PC-3 (cell line): ENCODE measurements around the gene GREM1. TPM values are rescaled to one million over a fixed set of nuclear protein-coding genes. Genes with fewer than 3 reads are reported as not detected.

Experiments used
- ATAC-seq: fragments of 200-7000 bp; cut with Tn5 transposase; 2 replicates; pipeline ENCODE4 v1.9.1; 2020; ENCODE audit warnings: mild to moderate bottlenecking, moderate library complexity
- BruUV-seq: library from RNA; stranded (reverse); fragments of 400-500 nt; replicated peaks from 2 replicates; lab custom pipeline; 2021; lab: Mats Ljungman, UMichigan
- CTCF ChIA-PET: fragments of 300-600 bp; sonication (Branson Sonifier 250); formaldehyde crosslinking; loops from one replicate; lab custom pipeline; 2022; ENCODE audit warnings: antibody characterized with exemption; lab: Charles Lee
- POLR2A ChIA-PET: fragments of 300-600 bp; sonication (Branson Sonifier 250); formaldehyde crosslinking; loops from one replicate; lab custom pipeline; 2022; ENCODE audit warnings: antibody characterized with exemption; ENCODE audit not compliant: unreplicated experiment; lab: Charles Lee
- DNase-seq: peaks from one replicate; pipeline ENCODE4 v3.0.0-alpha.2; 2015
- H2AFZ ChIP-seq: fragments of 300-600 bp; sonication (generic); 2 replicates; pipeline ENCODE4 v1.6.0; 2016; ENCODE audit warnings: antibody characterized with exemption, low read length
- H3F3A ChIP-seq: fragments of 300-600 bp; sonication (generic); one replicate; pipeline ENCODE4 v1.6.0; 2017; ENCODE audit warnings: antibody characterized with exemption, low read length, control low read depth, mild to moderate bottlenecking; ENCODE audit not compliant: unreplicated experiment
- H3K27ac ChIP-seq: fragments of 300-600 bp; sonication (generic); 2 replicates; pipeline ENCODE4 v1.5.1; 2016; ENCODE audit warnings: mild to moderate bottlenecking, low read length
- H3K27me3 ChIP-seq: fragments of 300-600 bp; sonication (generic); 2 replicates; pipeline ENCODE4 v1.6.1; 2016; ENCODE audit warnings: low read length, mixed read lengths
- H3K36me3 ChIP-seq: fragments of 300-600 bp; sonication (generic); 2 replicates; pipeline ENCODE4 v1.6.1; 2016; ENCODE audit warnings: low read depth, mixed run types, low read length, mixed read lengths
- H3K4me1 ChIP-seq: fragments of 300-600 bp; sonication (generic); 2 replicates; pipeline ENCODE4 v1.5.1; 2016; ENCODE audit warnings: low read length; ENCODE audit not compliant: insufficient read depth
- H3K4me2 ChIP-seq: fragments of 300-600 bp; sonication (generic); 2 replicates; pipeline ENCODE4 v1.6.0; 2016; ENCODE audit warnings: low read length
- H3K4me3 ChIP-seq: fragments of 300-600 bp; sonication (generic); 2 replicates; pipeline ENCODE4 v1.5.1; 2016; ENCODE audit warnings: mild to moderate bottlenecking, low read length, mixed read lengths
- H3K79me2 ChIP-seq: fragments of 300-600 bp; sonication (generic); 2 replicates; pipeline ENCODE4 v1.6.1; 2017; ENCODE audit warnings: low read length, mixed read lengths
- H3K9ac ChIP-seq: fragments of 300-600 bp; sonication (generic); 2 replicates; pipeline ENCODE4 v1.6.0; 2016; ENCODE audit warnings: mild to moderate bottlenecking, low read length
- H3K9me2 ChIP-seq: fragments of 300-600 bp; sonication (generic); replicated peaks from 2 replicates; pipeline ENCODE4 v1.6.1; 2016; ENCODE audit warnings: mixed run types, low read length, mixed read lengths
- H3K9me3 ChIP-seq: fragments of 300-600 bp; sonication (generic); 2 replicates; pipeline ENCODE4 v1.6.1; 2016; ENCODE audit warnings: low read length, mixed read lengths
- H4K20me1 ChIP-seq: fragments of 300-600 bp; sonication (generic); 2 replicates; pipeline ENCODE4 v1.6.1; 2016; ENCODE audit warnings: low read length, mixed read lengths
- EZH2 ChIP-seq: fragments of 300-600 bp; sonication (generic); IDR thresholded peaks from one replicate; pipeline ENCODE4 v1.6.1; 2017; ENCODE audit warnings: antibody characterized with exemption, mild to moderate bottlenecking, low read length; ENCODE audit not compliant: unreplicated experiment
- EZH2phosphoT487 ChIP-seq: fragments of 300-600 bp; sonication (generic); IDR thresholded peaks from 2 replicates; pipeline ENCODE4 v1.6.1; 2018; ENCODE audit warnings: mild to moderate bottlenecking, antibody characterized with exemption, low read length, borderline replicate concordance
- intact Hi-C: fragments of 100-400 bp; cut with micrococcal nuclease; formaldehyde crosslinking; loops from 2 replicates; pipeline ENCODE4 v1.9.0; 2023
- total RNA-seq: library from RNA; depleted of rRNA; stranded (reverse); fragments of >200 nt; gene quantifications from 2 replicates; pipeline ENCODE4 v1.2.3, GENCODE V29; 2014
- TF ChIP-seq, protein P1 (sequence below): fragments of 300-600 bp; sonication (generic); conservative IDR thresholded peaks from 2 replicates; pipeline ENCODE4 v1.5.1; 2017; ENCODE audit warnings: antibody characterized with exemption, low read depth, mild to moderate bottlenecking, low read length

Gene GREM1
- total RNA-seq, 1 experiment from 2014 or later: 1.6 TPM

DNA sequence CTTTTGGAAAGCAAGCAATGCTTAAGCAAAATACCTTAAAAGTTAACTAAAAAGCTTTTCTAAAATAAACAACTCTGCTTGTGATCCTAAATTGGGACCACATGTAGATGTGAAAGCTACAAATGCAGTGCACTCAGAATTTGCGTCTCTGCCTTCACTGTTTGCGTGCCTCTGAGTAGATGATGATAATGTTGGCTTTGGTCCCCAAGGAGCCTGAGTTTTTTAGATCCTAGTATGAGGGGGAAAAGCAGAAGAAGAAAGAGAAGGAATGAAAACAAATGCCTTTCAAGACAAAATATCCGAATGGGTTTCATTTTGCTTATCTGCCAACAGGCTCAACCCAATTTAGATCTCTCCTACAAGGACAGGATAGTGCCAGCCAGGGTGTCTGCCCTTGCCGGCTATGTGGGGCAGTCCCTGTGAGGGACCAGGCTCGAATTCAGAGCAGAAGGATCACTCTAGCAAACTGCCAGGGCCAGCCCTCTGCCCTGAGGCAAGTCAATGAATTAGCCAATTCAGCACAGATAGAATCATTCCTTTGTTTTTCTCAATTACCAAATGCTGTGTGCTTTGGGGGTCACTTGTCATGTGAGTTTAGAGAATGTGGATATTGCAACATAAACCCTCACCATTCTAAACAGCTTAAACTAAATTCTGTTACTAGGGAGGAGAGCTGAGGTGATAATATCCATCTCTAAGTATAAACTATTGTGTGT, 47.8 kb upstream of the GREM1 start:
- H3K79me2 ChIP-seq: no peaks in the 10 kb centered on the region
- intact Hi-C loops: no loop called here
- H3K4me1 ChIP-seq: peaks cover 7% of the 10 kb centered on the region
- no peaks in the 10 kb centered on the region for H3F3A ChIP-seq
- H3K9me3 ChIP-seq: no peaks in the 10 kb centered on the region
- TF ChIP-seq, protein P1, sequence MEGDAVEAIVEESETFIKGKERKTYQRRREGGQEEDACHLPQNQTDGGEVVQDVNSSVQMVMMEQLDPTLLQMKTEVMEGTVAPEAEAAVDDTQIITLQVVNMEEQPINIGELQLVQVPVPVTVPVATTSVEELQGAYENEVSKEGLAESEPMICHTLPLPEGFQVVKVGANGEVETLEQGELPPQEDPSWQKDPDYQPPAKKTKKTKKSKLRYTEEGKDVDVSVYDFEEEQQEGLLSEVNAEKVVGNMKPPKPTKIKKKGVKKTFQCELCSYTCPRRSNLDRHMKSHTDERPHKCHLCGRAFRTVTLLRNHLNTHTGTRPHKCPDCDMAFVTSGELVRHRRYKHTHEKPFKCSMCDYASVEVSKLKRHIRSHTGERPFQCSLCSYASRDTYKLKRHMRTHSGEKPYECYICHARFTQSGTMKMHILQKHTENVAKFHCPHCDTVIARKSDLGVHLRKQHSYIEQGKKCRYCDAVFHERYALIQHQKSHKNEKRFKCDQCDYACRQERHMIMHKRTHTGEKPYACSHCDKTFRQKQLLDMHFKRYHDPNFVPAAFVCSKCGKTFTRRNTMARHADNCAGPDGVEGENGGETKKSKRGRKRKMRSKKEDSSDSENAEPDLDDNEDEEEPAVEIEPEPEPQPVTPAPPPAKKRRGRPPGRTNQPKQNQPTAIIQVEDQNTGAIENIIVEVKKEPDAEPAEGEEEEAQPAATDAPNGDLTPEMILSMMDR: no peak
- TF ChIP-seq EZH2phosphoT487 (no peak), EZH2 (no peak)
- no peaks in the 10 kb centered on the region for H4K20me1 ChIP-seq
- no peak overlapping the region for H3K4me2 ChIP-seq
- BruUV-seq: no TSS peak
- ATAC-seq (peak; percentile 50; the same call in 1 of the 2 replicates), DNase-seq (peak; percentile 43)
- ChIA-PET POLR2A (interaction anchor here (0.6 to 0.9 kb wide), 2 partner anchors 147 to 164 kb away, joined by 7 to 9 read pairs; no protein-coding TSS in a partner anchor), CTCF (no interaction called here)
- H3K27me3 ChIP-seq: no peaks in the 10 kb centered on the region
- no peaks in the 10 kb centered on the region; the same call in 1 of the 2 replicates for H3K36me3 ChIP-seq
- H3K9me2 ChIP-seq: no peaks in the 10 kb centered on the region
- no peak overlapping the region for H2AFZ ChIP-seq
- no peak overlapping the region for H3K4me3 ChIP-seq
- H3K9ac ChIP-seq: no peak overlapping the region
- H3K27ac ChIP-seq: no peak overlapping the region

DNA sequence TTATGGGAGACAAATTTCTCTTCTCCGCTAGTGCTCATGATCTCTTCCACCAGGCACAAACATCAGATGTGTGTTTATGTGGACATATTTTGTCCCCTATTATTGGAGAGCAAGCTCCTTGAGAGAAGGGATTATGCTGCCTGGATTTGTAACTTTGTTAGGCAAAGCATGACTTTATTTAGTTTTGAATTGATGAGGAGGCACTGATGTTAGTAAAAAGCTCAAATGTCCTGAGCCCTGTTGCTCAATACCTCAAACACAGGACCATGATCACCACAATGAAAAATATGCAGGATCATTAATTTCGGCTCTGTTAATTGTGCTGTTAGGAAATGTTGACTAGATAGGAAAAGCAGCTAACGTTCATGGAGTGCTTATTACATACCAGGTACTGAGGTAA, 47.2 kb upstream of the GREM1 start:
- H3K79me2 ChIP-seq: no peaks in the 10 kb centered on the region
- ChIA-PET CTCF (no interaction called here), POLR2A (interaction anchor here (0.6 kb wide), 1 partner anchor 288 kb away, joined by 5 read pairs; no protein-coding TSS in a partner anchor)
- no peaks in the 10 kb centered on the region; the same call in 1 of the 2 replicates for H3K36me3 ChIP-seq
- TF ChIP-seq EZH2phosphoT487 (no peak), EZH2 (no peak)
- TF ChIP-seq, protein P1: no peak
- H3K27ac ChIP-seq: no peak overlapping the region
- intact Hi-C loops: no loop called here
- H2AFZ ChIP-seq: no peak overlapping the region
- peaks cover 9% of the 10 kb centered on the region for H3K4me1 ChIP-seq
- H3K4me3 ChIP-seq: no peak overlapping the region
- no peaks in the 10 kb centered on the region for H4K20me1 ChIP-seq
- H3K9me2 ChIP-seq: no peaks in the 10 kb centered on the region
- H3K9ac ChIP-seq: no peak overlapping the region
- no peaks in the 10 kb centered on the region for H3K9me3 ChIP-seq
- no TSS peak for BruUV-seq
- H3F3A ChIP-seq: no peaks in the 10 kb centered on the region
- no peaks in the 10 kb centered on the region for H3K27me3 ChIP-seq
- H3K4me2 ChIP-seq: no peak overlapping the region
- ATAC-seq (no peak), DNase-seq (no peak)
